ENCODE data around the gene TSLP. TPM values are rescaled to one million over a fixed set of nuclear protein-coding genes. Genes with fewer than 3 reads are reported as not detected.

Gene TSLP
- total RNA-seq, 1 experiment from 2014 or later, result not detected

GRCh38 chr5:111122398-111122797 is 50.9 kb downstream of the TSLP start:
- Mint-ChIP-seq H3K27ac (ENCODE audit: unreplicated experiment) (no peak overlapping the region), H3K4me1 (ENCODE audit: low read depth, unreplicated experiment) (no peaks in the 10 kb centered on the region), H3K4me3 (ENCODE audit: unreplicated experiment) (no peak overlapping the region), H3K36me3 (ENCODE audit: insufficient read depth, unreplicated experiment) (peaks cover 45% of the 10 kb centered on the region), H3K27me3 (ENCODE audit: insufficient read depth, unreplicated experiment) (no peaks in the 10 kb centered on the region), H3K9me3 (ENCODE audit: unreplicated experiment) (no peaks in the 10 kb centered on the region)
- TF ChIP-seq CTCF (IDR thresholded peaks at IDR 0.05; ENCODE audit: insufficient read depth in 1 of 2, low read depth in 1 of 2, low read length in 1 of 2, severe bottlenecking in 1 of 2, unreplicated experiment in 1 of 2), result no peak
- Histone ChIP-seq H3K4me3 (ENCODE audit: low read depth, low read length) (no peak overlapping the region), H3K27me3 (replicated peaks; ENCODE audit: control insufficient read depth, insufficient read depth, low read length) (no peaks in the 10 kb centered on the region), H3K9me3 (no peaks in the 10 kb centered on the region), H3K4me1 (0 out of 2 replicates have a peak, but pooled peaks cover 4% of the 10 kb centered on the region), H3K36me3 (ENCODE audit: control insufficient read depth, insufficient read depth, low read length) (peaks cover 1% of the 10 kb centered on the region; the same call in 1 of the 2 replicates)
- no peak for DNase-seq
- BruUV-seq (replicated peaks), result no TSS peak
- ChIA-PET POLR2A (no interaction called here), CTCF (no interaction called here)
- intact Hi-C loops (cut with micrococcal nuclease; ENCODE audit: unreplicated experiment), result no loop called here

GRCh38 chr5:111124793-111125192 is 53.3 kb downstream of the TSLP start:
- POLR2A ChIA-PET, result no interaction called here
- Histone ChIP-seq H3K4me3 (ENCODE audit: low read depth, low read length) (no peak overlapping the region), H3K9me3 (no peaks in the 10 kb centered on the region), H3K27me3 (replicated peaks; ENCODE audit: control insufficient read depth, insufficient read depth, low read length) (no peaks in the 10 kb centered on the region), H3K4me1 (0 out of 2 replicates have a peak, but pooled peaks cover 4% of the 10 kb centered on the region), H3K36me3 (ENCODE audit: control insufficient read depth, insufficient read depth, low read length) (peaks cover 1% of the 10 kb centered on the region; the same call in 1 of the 2 replicates)
- H3K9me3 Mint-ChIP-seq (ENCODE audit: unreplicated experiment), result no peaks in the 10 kb centered on the region
- no TSS peak for BruUV-seq (replicated peaks)
- no peaks in the 10 kb centered on the region for H3K4me1 Mint-ChIP-seq (ENCODE audit: low read depth, unreplicated experiment)
- CTCF ChIA-PET, result no interaction called here
- no peak for TF ChIP-seq CTCF (IDR thresholded peaks at IDR 0.05; ENCODE audit: insufficient read depth in 1 of 2, low read depth in 1 of 2, low read length in 1 of 2, severe bottlenecking in 1 of 2, unreplicated experiment in 1 of 2)
- H3K4me3 Mint-ChIP-seq (ENCODE audit: unreplicated experiment), result no peak overlapping the region
- no peak overlapping the region for H3K27ac Mint-ChIP-seq (ENCODE audit: unreplicated experiment)
- H3K27me3 Mint-ChIP-seq (ENCODE audit: insufficient read depth, unreplicated experiment), result no peaks in the 10 kb centered on the region
- intact Hi-C loops (cut with micrococcal nuclease; ENCODE audit: unreplicated experiment), result no loop called here
- no peak for DNase-seq
- H3K36me3 Mint-ChIP-seq (ENCODE audit: insufficient read depth, unreplicated experiment), result peaks cover 47% of the 10 kb centered on the region

GRCh38 chr5:111126896-111127295 is 55.4 kb downstream of the TSLP start:
- peaks cover 44% of the 10 kb centered on the region for H3K36me3 Mint-ChIP-seq (ENCODE audit: insufficient read depth, unreplicated experiment)
- no peaks in the 10 kb centered on the region for H3K4me1 Mint-ChIP-seq (ENCODE audit: low read depth, unreplicated experiment)
- H3K27me3 Mint-ChIP-seq (ENCODE audit: insufficient read depth, unreplicated experiment), result no peaks in the 10 kb centered on the region
- ChIA-PET CTCF (no interaction called here), POLR2A (no interaction called here)
- H3K9me3 Mint-ChIP-seq (ENCODE audit: unreplicated experiment), result no peaks in the 10 kb centered on the region
- TF ChIP-seq CTCF (IDR thresholded peaks at IDR 0.05; ENCODE audit: insufficient read depth in 1 of 2, low read depth in 1 of 2, low read length in 1 of 2, severe bottlenecking in 1 of 2, unreplicated experiment in 1 of 2), result no peak
- H3K27ac Mint-ChIP-seq (ENCODE audit: unreplicated experiment), result no peak overlapping the region
- no peak for DNase-seq
- no peaks in the 10 kb centered on the region for H3K9me3 ChIP-seq
- BruUV-seq (replicated peaks), result no TSS peak
- no peaks in the 10 kb centered on the region for H3K27me3 ChIP-seq (replicated peaks; ENCODE audit: control insufficient read depth, insufficient read depth, low read length)
- H3K4me1 ChIP-seq, result 0 out of 2 replicates have a peak, but pooled peaks cover 4% of the 10 kb centered on the region
- H3K36me3 ChIP-seq (ENCODE audit: control insufficient read depth, insufficient read depth, low read length), result 0 out of 2 replicates have a peak, but pooled peaks cover 1% of the 10 kb centered on the region
- H3K4me3 ChIP-seq (ENCODE audit: low read depth, low read length), result no peak overlapping the region
- intact Hi-C loops (cut with micrococcal nuclease; ENCODE audit: unreplicated experiment), result no loop called here
- H3K4me3 Mint-ChIP-seq (ENCODE audit: unreplicated experiment), result no peak overlapping the region

Other genes starting within 250 kb of the TSLP start
- gene WDR36, start 20.6 kb downstream of the TSLP start, total RNA-seq (2022), result 33.5 and 34.3 TPM in 2 replicates
- not detected in 2 replicates for gene CAMK4, start 152.7 kb downstream of the TSLP start, total RNA-seq (2022)